MM.1S (cell line): ENCODE measurements around the gene RAB33A.

ENCODE experiments used
- DNase-seq: peaks from one replicate; pipeline ENCODE4 v3.0.0-alpha.2; 2015
- H2AFZ ChIP-seq: fragments of 300-600 bp; sonication (generic); 2 replicates; pipeline ENCODE4 v1.6.0; 2016; ENCODE audit warnings: antibody characterized with exemption, low read length
- H3F3A ChIP-seq: fragments of 300-600 bp; sonication (generic); 2 replicates; pipeline ENCODE4 v1.6.1; 2016; ENCODE audit warnings: mild to moderate bottlenecking, antibody characterized with exemption, low read length, moderate library complexity, mixed read lengths; ENCODE audit not compliant: insufficient read depth
- H3K27ac ChIP-seq: fragments of 300-600 bp; sonication (generic); 2 replicates; pipeline ENCODE4 v1.5.1; 2016; ENCODE audit warnings: mild to moderate bottlenecking, low read length
- H3K27me3 ChIP-seq: fragments of 300-600 bp; sonication (generic); replicated peaks from 2 replicates; pipeline ENCODE4 v1.6.0; 2016; ENCODE audit warnings: low read length; ENCODE audit not compliant: insufficient read depth
- H3K36me3 ChIP-seq: fragments of 300-600 bp; sonication (generic); replicated peaks from 2 replicates; pipeline ENCODE4 v1.6.1; 2016; ENCODE audit warnings: mild to moderate bottlenecking, low read length, mixed read lengths; ENCODE audit not compliant: insufficient read depth
- H3K4me1 ChIP-seq: fragments of 300-600 bp; sonication (generic); 2 replicates; pipeline ENCODE4 v1.6.1; 2016; ENCODE audit warnings: low read length, mixed read lengths
- H3K4me2 ChIP-seq: fragments of 300-600 bp; sonication (generic); 2 replicates; pipeline ENCODE4 v1.6.0; 2016; ENCODE audit warnings: low read depth, low read length
- H3K4me3 ChIP-seq: fragments of 300-600 bp; sonication (generic); 2 replicates; pipeline ENCODE4 v1.5.1; 2016; ENCODE audit warnings: low read length, mixed read lengths
- H3K79me2 ChIP-seq: fragments of 300-600 bp; sonication (generic); 2 replicates; pipeline ENCODE4 v1.6.1; 2016; ENCODE audit warnings: mixed run types, low read length, mixed read lengths
- H3K9ac ChIP-seq: fragments of 300-600 bp; sonication (generic); 2 replicates; pipeline ENCODE4 v1.6.1; 2016; ENCODE audit warnings: low read length, mixed read lengths
- H3K9me2 ChIP-seq: fragments of 300-600 bp; sonication (generic); replicated peaks from 2 replicates; pipeline ENCODE4 v1.6.1; 2016; ENCODE audit warnings: mild to moderate bottlenecking, low read length, mixed read lengths; ENCODE audit not compliant: insufficient read depth
- H3K9me3 ChIP-seq: fragments of 300-600 bp; sonication (generic); replicated peaks from 2 replicates; pipeline ENCODE4 v1.6.1; 2016; ENCODE audit warnings: mild to moderate bottlenecking, low read length, mixed read lengths; ENCODE audit not compliant: insufficient read depth
- H4K20me1 ChIP-seq: fragments of 300-600 bp; sonication (generic); 2 replicates; pipeline ENCODE4 v1.6.1; 2016; ENCODE audit warnings: mild to moderate bottlenecking, low read length, moderate library complexity, mixed read lengths; ENCODE audit not compliant: insufficient read depth
- EZH2 ChIP-seq: fragments of 300-600 bp; sonication (generic); optimal IDR thresholded peaks from 2 replicates; pipeline ENCODE3; 2017; ENCODE audit warnings: low read depth, mild to moderate bottlenecking, antibody characterized with exemption, low read length, mixed read lengths
- EZH2phosphoT487 ChIP-seq: fragments of 300-600 bp; sonication (generic); IDR thresholded peaks from 2 replicates; pipeline ENCODE4 v1.6.1; 2018; ENCODE audit warnings: antibody characterized with exemption, low read length
- TF ChIP-seq, protein P1 (sequence below): fragments of 300-600 bp; sonication (generic); IDR thresholded peaks from 2 replicates; pipeline ENCODE4 v1.5.1; 2016; ENCODE audit warnings: antibody characterized with exemption, low read length, mixed read lengths

RAB33A gene

DNA sequence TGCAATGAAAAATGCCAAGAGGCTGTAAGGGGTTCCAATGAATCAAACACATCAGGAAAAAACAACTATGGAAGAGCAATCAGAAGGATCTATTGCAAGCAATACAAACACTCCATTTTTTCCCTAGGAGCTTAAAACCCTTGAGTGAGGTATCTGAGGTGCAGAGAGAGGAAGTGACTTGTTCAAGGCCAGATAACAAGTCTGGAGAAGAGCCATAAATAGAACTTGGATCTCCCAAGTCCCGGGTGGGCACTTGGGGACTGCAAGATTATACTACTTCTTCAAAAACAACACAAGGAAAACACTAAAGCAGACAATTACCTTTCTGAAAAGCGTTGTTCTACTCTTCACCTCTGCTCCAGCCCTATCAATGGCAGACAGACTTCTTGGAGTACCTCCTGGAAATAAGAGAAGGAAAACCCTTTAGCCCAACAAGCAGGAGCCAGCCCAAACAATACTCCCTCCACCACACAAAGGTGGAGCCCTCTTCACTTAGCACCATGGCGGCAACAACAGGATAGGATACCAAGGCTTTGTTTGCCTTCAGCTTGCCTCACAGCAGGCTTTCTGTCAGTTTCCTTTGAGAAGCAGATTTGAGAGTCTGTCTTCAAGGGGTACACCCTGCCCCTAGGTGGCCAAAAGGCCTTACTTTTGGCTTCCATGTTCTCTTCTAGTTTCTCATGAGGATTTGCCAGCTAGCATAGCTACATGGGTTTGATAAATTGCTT is 32.1 kb upstream of the RAB33A start:
- no peak overlapping the region for H3K9ac ChIP-seq
- H3K9me3 ChIP-seq: no peaks in the 10 kb centered on the region
- TF ChIP-seq EZH2phosphoT487 (no peak), EZH2 (no peak)
- TF ChIP-seq, protein P1, sequence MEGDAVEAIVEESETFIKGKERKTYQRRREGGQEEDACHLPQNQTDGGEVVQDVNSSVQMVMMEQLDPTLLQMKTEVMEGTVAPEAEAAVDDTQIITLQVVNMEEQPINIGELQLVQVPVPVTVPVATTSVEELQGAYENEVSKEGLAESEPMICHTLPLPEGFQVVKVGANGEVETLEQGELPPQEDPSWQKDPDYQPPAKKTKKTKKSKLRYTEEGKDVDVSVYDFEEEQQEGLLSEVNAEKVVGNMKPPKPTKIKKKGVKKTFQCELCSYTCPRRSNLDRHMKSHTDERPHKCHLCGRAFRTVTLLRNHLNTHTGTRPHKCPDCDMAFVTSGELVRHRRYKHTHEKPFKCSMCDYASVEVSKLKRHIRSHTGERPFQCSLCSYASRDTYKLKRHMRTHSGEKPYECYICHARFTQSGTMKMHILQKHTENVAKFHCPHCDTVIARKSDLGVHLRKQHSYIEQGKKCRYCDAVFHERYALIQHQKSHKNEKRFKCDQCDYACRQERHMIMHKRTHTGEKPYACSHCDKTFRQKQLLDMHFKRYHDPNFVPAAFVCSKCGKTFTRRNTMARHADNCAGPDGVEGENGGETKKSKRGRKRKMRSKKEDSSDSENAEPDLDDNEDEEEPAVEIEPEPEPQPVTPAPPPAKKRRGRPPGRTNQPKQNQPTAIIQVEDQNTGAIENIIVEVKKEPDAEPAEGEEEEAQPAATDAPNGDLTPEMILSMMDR: no peak
- no peaks in the 10 kb centered on the region for H3K9me2 ChIP-seq
- H3K27me3 ChIP-seq: no peaks in the 10 kb centered on the region
- no peak overlapping the region for H3K27ac ChIP-seq
- no peaks in the 10 kb centered on the region for H3K79me2 ChIP-seq
- H2AFZ ChIP-seq: no peak overlapping the region
- no peak overlapping the region for H3K4me3 ChIP-seq
- H3K36me3 ChIP-seq: no peaks in the 10 kb centered on the region; the same call in 1 of the 2 replicates
- no peak for DNase-seq
- H3K4me2 ChIP-seq: no peak overlapping the region
- H3K4me1 ChIP-seq: no peaks in the 10 kb centered on the region
- no peaks in the 10 kb centered on the region for H4K20me1 ChIP-seq
- H3F3A ChIP-seq: no peaks in the 10 kb centered on the region

DNA sequence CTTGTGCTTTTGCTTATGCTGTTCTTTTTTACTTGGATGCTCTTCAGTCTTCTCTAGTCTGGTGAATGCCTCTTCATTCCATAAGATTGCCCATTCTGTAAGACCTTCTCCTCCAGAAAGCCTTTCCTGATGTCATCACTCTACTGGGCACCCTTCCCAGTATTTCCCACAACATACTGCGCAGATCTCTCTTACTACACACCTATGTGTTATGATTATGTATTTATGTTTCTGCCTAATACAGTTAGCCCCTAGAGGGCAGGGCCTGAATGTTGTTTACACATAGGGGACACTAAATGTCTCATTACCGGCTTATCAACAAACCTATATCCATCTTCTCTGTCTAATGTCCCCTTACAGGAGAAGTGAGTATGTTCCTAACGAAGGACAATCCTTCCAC is 27.3 kb upstream of the RAB33A start:
- Histone ChIP-seq H3K9me3 (no peaks in the 10 kb centered on the region), H3K27ac (no peak overlapping the region), H3K9ac (no peak overlapping the region), H3K36me3 (no peaks in the 10 kb centered on the region; the same call in 1 of the 2 replicates), H2AFZ (no peak overlapping the region), H3K79me2 (no peaks in the 10 kb centered on the region), H3K4me2 (no peak overlapping the region), H3K4me3 (no peak overlapping the region), H4K20me1 (no peaks in the 10 kb centered on the region), H3K9me2 (no peaks in the 10 kb centered on the region), H3K4me1 (no peaks in the 10 kb centered on the region), H3F3A (no peaks in the 10 kb centered on the region), H3K27me3 (no peaks in the 10 kb centered on the region)
- TF ChIP-seq, protein P1: no peak
- TF ChIP-seq EZH2phosphoT487 (no peak), EZH2 (no peak)
- DNase-seq: no peak

DNA sequence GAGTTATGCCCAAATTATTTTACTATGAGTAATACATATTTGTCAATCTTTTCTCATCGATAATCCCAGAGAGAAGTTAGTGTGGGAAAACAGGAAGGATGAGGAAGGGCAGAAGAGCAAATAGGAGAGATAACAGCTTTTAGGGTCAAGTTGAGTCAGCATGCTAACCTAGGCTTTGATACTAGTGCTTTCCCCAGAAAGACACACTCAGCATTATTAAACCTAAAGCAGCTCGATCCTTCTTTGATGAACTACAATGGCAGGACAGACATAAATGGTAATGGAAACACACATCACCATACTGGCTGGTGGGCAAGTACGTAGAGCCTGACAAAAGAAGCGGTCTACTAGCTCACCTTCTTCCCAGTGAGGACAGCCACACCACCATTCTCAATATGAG is 26.6 kb upstream of the RAB33A start:
- TF ChIP-seq EZH2phosphoT487: no peak
- Histone ChIP-seq H3K4me3 (no peak overlapping the region), H3K36me3 (no peaks in the 10 kb centered on the region; the same call in 1 of the 2 replicates), H3K9ac (no peak overlapping the region), H3K9me2 (no peaks in the 10 kb centered on the region), H2AFZ (no peak overlapping the region), H3K4me2 (no peak overlapping the region), H3K9me3 (no peaks in the 10 kb centered on the region), H4K20me1 (no peaks in the 10 kb centered on the region), H3F3A (no peaks in the 10 kb centered on the region), H3K79me2 (no peaks in the 10 kb centered on the region), H3K4me1 (no peaks in the 10 kb centered on the region), H3K27ac (no peak overlapping the region), H3K27me3 (no peaks in the 10 kb centered on the region)
- no peak for DNase-seq

DNA sequence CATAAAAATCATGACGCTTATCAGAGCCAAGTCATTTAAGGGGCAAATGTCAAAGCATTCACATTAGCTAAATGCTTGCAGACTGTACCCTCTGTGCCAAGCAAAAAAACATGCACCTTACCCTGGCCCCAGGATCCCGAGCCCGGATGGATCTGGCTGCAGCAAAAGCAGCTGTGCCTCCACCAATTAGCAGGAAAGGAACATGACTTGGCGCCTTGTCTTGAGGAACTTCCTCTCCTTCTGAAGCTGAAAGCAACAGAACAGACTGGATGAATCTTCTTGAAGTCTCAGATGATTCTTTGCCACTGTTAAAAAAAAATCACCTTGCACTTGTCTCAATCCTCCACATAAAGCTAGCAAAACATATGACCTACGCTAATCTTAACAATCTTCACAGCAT is 24.1 kb upstream of the RAB33A start:
- Histone ChIP-seq H3K27me3 (no peaks in the 10 kb centered on the region), H2AFZ (no peak overlapping the region), H3K27ac (no peak overlapping the region), H3K36me3 (no peaks in the 10 kb centered on the region; the same call in 1 of the 2 replicates), H3K9ac (no peak overlapping the region), H3F3A (no peaks in the 10 kb centered on the region), H4K20me1 (no peaks in the 10 kb centered on the region), H3K9me2 (no peaks in the 10 kb centered on the region), H3K4me3 (no peak overlapping the region), H3K9me3 (no peaks in the 10 kb centered on the region), H3K4me2 (no peak overlapping the region), H3K79me2 (no peaks in the 10 kb centered on the region), H3K4me1 (no peaks in the 10 kb centered on the region)
- TF ChIP-seq EZH2 (no peak), EZH2phosphoT487 (no peak)
- TF ChIP-seq, protein P1: no peak
- no peak for DNase-seq
